Caki2 (cell line): Measurements from ENCODE around the gene RNF151. TPM values are rescaled to one million over a fixed set of nuclear protein-coding genes. Genes with fewer than 3 reads are reported as not detected.
"Not testable (repeated sequence)": the region's sequence is repeated elsewhere in the genome, so short reads cannot be mapped to it uniquely, and the experiment has no call there.

ENCODE experiments used
- DNase-seq: peaks from one replicate; pipeline ENCODE4 v3.0.0-alpha.2; 2015; ENCODE audit warnings: low read depth
- in situ Hi-C: cut with HindIII; loops from 2 replicates; pipeline ENCODE4 v1.10.0; 2016; ENCODE audit warnings: low sequenced_read_pairs, low pct_unique_long_range_greater_than_20kb, mixed read lengths
- total RNA-seq: library from RNA; depleted of rRNA; stranded (reverse); fragments of >200 nt; shearing (Covaris generic); gene quantifications from 2 replicates; pipeline ENCODE4 v1.2.3, GENCODE V29; 2014; ENCODE audit warnings: low replicate concordance; rRNA removed

The RNF151 gene
- total RNA-seq, 1 experiment from 2014 or later, result not detected

DNA sequence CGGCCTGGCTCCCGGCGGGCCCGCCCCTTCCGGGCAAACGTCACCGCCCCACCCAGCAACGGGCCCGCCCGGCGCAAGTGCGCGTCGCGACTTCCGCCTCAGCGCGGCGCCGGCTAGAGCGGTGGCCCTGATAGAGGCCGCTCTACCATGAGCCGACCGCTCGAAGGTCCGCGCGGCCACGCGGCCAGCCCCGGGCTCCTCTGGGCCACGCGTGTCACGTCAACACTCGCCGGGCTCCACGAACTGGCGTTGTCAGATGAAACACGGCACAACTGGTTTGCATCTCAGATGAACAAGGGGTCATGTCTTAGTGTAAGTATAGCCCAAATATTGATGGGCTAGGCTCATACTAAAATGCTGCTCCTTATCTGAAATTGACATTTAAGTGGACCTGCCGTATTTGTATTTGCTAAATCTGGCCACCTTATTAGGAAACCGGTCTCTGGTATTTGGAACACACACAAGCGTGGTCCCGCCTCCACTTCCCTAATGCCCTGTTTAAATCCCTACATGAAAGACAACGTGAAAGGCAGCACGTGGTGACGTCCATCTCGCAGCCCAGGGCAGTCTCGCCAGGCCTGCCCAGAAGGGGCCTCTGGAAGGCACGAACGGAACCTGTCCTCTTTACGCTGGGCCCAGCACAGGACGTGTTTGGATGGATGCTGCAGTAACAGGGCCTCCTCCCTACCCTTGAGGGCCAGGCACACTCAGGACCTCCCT lies 43.3 kb downstream of the RNF151 start, which contains the start of gene ZNF598:
ZNF598 (minus strand) TSS at position 31 of the 720 bp plus-strand sequence.
- in situ Hi-C loops, result no loop called here
- DNase-seq, result peak; percentile 84

DNA sequence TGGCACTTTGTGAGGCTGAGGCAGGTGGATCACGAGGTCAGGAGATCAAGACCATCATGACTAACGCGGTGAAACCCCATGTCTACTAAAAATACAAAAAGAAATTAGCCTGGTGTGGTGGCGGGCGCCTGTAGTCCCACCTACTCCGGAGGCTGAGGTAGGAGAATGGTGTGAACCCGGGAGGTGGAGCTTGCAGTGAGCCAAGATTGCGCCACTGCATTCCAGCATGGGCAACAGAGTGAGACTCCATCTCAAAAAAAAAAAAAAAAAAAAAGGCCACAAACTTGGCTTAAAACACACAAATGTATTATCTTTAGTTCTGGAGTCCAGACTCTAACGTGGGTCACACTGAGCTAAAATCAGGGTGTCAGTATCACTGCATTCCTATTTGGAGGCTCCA lies 45.1 kb downstream of the RNF151 start:
- DNase-seq, in situ Hi-C loops: not testable (repeated sequence)

DNA sequence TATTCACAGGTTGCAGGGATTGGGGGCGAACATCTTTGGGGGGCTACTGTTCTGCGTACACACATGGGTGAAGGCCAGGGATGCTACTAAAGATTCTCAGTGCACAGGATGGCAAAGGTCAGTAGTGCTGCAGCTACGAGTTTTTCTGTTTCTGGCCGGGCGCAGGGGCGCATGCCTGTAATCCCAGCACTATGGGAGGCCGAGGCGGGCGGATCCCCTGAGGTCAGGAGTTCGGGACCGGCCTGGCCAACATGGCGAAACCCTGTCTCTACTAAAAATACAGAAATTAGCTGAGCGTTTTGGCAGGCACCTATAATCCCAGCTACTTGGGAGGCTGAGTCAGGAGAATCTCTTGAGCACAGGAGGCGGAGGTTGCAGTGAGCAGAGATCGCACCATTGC lies 46.9 kb downstream of the RNF151 start:
- DNase-seq, result no peak
- in situ Hi-C loops, result no loop called here

DNA sequence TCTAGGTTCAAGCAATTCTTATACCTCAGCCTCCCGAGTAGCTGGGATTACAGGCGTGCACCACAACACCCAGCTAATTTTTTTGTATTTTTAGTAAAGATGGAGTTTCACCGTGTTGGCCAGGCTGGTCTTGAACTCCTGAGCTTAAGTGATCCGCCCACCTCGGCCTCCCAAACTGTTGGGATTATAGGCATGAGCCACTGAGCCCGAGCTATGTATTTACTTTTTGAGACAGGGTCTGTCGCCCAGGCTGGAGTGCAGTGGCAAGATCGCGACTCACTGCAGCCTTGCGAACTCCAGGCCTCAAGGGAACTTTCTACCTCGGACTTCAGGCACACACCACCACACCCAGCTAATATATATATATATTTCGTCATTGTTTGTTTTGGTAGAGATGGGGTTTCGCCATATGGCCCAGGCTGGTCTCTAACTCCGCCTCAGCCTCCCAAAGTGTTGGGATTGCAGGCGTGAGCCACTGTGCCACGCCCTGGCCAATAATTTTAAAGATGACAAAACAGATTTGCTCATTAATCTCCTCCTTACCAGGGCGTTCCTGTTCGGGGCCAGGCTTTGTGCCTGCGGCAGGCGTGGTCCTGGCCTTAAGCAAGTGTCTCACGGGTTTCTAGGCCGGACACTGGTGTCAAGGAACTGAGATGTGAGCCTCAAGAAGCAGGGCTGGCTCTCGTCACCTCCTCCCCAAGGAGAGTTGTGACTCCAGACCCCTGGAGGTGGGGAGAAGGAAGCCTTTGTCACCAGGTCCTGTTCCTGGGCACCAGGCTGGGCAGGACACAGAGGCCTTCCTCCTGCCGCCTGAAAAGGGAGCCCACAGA lies 48.7 kb downstream of the RNF151 start:
- DNase-seq, result peak; percentile 90
- in situ Hi-C loops, result no loop called here

DNA sequence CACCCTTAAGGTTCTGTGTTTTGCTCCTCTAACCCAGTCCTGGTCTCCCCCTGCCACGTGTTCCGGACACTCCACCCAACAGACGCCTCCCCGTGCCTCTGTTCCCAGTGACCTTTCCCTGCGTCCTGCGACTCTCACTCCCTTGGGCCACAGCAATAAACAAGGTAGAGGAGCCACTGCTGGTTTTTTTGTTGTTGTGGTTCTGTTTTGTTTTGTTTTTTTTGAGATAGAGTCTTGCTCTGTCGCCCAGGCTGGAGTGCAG lies 49.2 kb downstream of the RNF151 start:
- no peak for DNase-seq
- in situ Hi-C loops, result no loop called here

DNA sequence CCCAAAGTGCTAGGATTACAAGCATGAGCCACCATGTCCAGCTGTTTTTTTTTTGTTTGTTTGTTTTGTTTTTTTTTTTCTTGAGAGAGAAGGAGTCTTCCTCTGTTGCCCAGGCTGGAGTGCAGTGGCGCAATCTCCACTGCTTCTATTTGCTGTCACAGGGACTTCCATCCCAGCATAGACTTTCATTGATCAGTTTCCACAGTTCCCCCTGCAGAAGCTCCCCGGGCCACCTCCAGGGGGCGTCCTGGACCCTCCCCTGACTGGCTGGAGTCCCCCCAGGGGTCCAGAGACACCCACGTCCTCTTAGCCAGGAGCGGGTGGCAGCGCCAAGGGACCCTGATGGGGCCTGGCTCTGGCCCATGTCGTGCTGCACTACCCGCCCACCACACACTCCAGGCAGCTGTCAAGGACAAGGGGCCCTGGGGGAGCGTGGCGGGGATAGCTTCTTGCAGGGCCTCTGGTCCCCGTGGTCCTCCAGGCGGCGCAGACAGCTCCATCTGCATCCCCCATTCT lies 49.8 kb downstream of the RNF151 start:
- in situ Hi-C loops, result no loop called here
- no peak for DNase-seq

Other genes with a start within 250 kb of the RNF151 start
- gene NME3, start 195.3 kb upstream of the RNF151 start, total RNA-seq, result 218 and 272 TPM in 2 replicates
- gene EME2, start 194.0 kb upstream of the RNF151 start, total RNA-seq, result 3.5 and 8.9 TPM in 2 replicates
- 434 and 458 TPM in 2 replicates for gene MRPS34, start 193.7 kb upstream of the RNF151 start, total RNA-seq
- 87.3 and 107 TPM in 2 replicates for gene SPSB3, start 184.3 kb upstream of the RNF151 start, total RNA-seq
- gene NUBP2, start 183.9 kb upstream of the RNF151 start, total RNA-seq, result 233 and 346 TPM in 2 replicates
- not detected in 2 replicates for gene IGFALS, start 173.2 kb upstream of the RNF151 start, total RNA-seq
- gene HAGH, start 140.0 kb upstream of the RNF151 start, total RNA-seq, result 205 and 219 TPM in 2 replicates
- 120 and 169 TPM in 2 replicates for gene FAHD1, start 139.7 kb upstream of the RNF151 start, total RNA-seq
- gene MEIOB, start 94.7 kb upstream of the RNF151 start, total RNA-seq, result 41.4 and 49.6 TPM in 2 replicates
- not detected in 2 replicates for gene HS3ST6, start 48.4 kb upstream of the RNF151 start, total RNA-seq
- gene MSRB1, start 23.7 kb upstream of the RNF151 start, total RNA-seq, result 275 and 288 TPM in 2 replicates
- not detected in 2 replicates for gene RPL3L, start 12.2 kb upstream of the RNF151 start, total RNA-seq
- 527 and 683 TPM in 2 replicates for gene NDUFB10, start 7.3 kb upstream of the RNF151 start, total RNA-seq
- gene RPS2, start 2.0 kb upstream of the RNF151 start, total RNA-seq, result 7,960 and 10,766 TPM in 2 replicates
- 128 and 160 TPM in 2 replicates for gene TBL3, start 5.2 kb downstream of the RNF151 start, total RNA-seq
- 0.24 TPM in 1 of 2 replicates, not detected in the other for gene NOXO1, start 14.6 kb downstream of the RNF151 start, total RNA-seq
- gene GFER, start 17.3 kb downstream of the RNF151 start, total RNA-seq, result 55.9 and 56.8 TPM in 2 replicates
- gene SYNGR3, start 23.1 kb downstream of the RNF151 start, total RNA-seq, result 37.8 and 44.9 TPM in 2 replicates
- 45.0 and 89.3 TPM in 2 replicates for gene ZNF598, start 43.0 kb downstream of the RNF151 start, total RNA-seq
- gene NPW, start 52.9 kb downstream of the RNF151 start, total RNA-seq, result not detected in 2 replicates
- gene NHERF2, start 60.0 kb downstream of the RNF151 start, total RNA-seq, result 30.3 and 32.4 TPM in 2 replicates
- gene NTHL1, start 81.0 kb downstream of the RNF151 start, total RNA-seq, result 129 and 148 TPM in 2 replicates
- 22.3 and 31.5 TPM in 2 replicates for gene TSC2, start 81.1 kb downstream of the RNF151 start, total RNA-seq
- 37.4 and 84.9 TPM in 2 replicates for gene PKD1, start 169.0 kb downstream of the RNF151 start, total RNA-seq
- gene RAB26, start 181.8 kb downstream of the RNF151 start, total RNA-seq, result 8.9 and 9.5 TPM in 2 replicates
- 94.4 and 101 TPM in 2 replicates for gene TRAF7, start 188.9 kb downstream of the RNF151 start, total RNA-seq
- 0.03 TPM in 1 of 2 replicates, not detected in the other for gene CASKIN1, start 229.7 kb downstream of the RNF151 start, total RNA-seq
- gene MLST8, start 238.6 kb downstream of the RNF151 start, total RNA-seq, result 81.6 and 90.5 TPM in 2 replicates
- 0.12 and 1.1 TPM in 2 replicates for gene BRICD5, start 244.0 kb downstream of the RNF151 start, total RNA-seq
- 59.6 and 78.5 TPM in 2 replicates for gene PGP, start 248.0 kb downstream of the RNF151 start, total RNA-seq